Kidney epithelial cell (primary cell): ENCODE measurements around the gene ZNF670. TPM values are rescaled to one million over a fixed set of nuclear protein-coding genes. Genes with fewer than 3 reads are reported as not detected.

Experiments used
- DNase-seq: peaks from one replicate; pipeline ENCODE4 v3.0.0-alpha.2; 2010; ENCODE audit warnings: low read depth
- H3K27me3 ChIP-seq: 2 replicates; pipeline ENCODE4 v1.6.0; 2011; ENCODE audit warnings: low read length; ENCODE audit not compliant: control insufficient read depth, insufficient read depth
- H3K36me3 ChIP-seq: 2 replicates; pipeline ENCODE4 v1.5.1; 2011; ENCODE audit warnings: low read length; ENCODE audit not compliant: control insufficient read depth, insufficient read depth
- H3K4me3 ChIP-seq: 2 replicates; pipeline ENCODE4 v1.5.1; 2011; ENCODE audit warnings: low read depth, mild to moderate bottlenecking, control low read depth, low read length
- total RNA-seq: library from RNA; depleted of rRNA; stranded (reverse); fragments of >200 nt; gene quantifications from 2 replicates; pipeline ENCODE4 v1.2.3, GENCODE V29; 2015
- TF ChIP-seq, protein P1 (sequence below): IDR thresholded peaks from 2 replicates; pipeline ENCODE4 v1.5.1; 2011; ENCODE audit warnings: mild to moderate bottlenecking, moderate library complexity, low read length, control low read depth, inconsistent platforms; ENCODE audit not compliant: insufficient read depth, poor library complexity, severe bottlenecking

The ZNF670 gene
- total RNA-seq, 1 donor from 2014 or later: 5.8 TPM

DNA sequence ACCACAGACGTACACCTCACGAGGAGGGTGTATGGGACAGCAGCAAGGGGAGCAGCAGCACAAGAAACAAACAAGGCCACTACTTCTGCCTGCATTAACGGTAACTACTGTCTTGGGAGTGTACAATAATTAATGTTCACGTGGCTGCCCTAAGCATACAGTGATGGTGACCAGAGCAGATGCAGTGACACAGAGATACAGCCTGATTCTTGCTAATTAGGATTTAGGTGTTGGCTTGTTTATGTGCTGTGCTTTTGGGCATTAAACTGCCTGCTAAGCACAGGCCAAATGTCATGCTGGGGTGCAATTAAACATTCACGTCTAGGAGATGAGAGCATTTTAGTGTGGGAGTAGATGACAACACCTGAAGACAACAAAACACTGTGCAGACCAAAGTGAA lies 18.3 kb upstream of the ZNF670 start:
- no peak for DNase-seq
- Histone ChIP-seq H3K36me3 (peaks cover 1% of the 10 kb centered on the region), H3K4me3 (no peak overlapping the region), H3K27me3 (no peaks in the 10 kb centered on the region)
- TF ChIP-seq, protein P1, sequence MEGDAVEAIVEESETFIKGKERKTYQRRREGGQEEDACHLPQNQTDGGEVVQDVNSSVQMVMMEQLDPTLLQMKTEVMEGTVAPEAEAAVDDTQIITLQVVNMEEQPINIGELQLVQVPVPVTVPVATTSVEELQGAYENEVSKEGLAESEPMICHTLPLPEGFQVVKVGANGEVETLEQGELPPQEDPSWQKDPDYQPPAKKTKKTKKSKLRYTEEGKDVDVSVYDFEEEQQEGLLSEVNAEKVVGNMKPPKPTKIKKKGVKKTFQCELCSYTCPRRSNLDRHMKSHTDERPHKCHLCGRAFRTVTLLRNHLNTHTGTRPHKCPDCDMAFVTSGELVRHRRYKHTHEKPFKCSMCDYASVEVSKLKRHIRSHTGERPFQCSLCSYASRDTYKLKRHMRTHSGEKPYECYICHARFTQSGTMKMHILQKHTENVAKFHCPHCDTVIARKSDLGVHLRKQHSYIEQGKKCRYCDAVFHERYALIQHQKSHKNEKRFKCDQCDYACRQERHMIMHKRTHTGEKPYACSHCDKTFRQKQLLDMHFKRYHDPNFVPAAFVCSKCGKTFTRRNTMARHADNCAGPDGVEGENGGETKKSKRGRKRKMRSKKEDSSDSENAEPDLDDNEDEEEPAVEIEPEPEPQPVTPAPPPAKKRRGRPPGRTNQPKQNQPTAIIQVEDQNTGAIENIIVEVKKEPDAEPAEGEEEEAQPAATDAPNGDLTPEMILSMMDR: no peak

DNA sequence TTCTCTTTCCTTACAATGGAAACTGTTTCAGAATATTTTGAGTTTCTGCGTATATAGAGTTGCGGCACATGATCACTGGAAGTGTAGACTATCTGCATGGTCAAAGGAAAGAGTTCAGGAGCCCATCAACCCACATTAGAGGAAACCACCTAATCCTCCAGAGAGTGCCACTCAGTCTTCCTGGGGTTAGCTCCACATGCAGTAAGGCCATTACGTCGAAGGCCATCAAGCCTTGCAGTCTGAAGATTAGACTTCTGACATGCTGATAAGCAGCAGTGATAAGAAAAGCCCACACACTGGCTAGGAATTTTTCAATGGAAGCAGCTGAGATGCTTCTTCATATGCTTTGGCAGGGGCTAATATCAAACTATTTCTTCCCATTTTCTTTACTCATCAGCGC lies 17.9 kb upstream of the ZNF670 start:
- Histone ChIP-seq H3K4me3 (no peak overlapping the region), H3K27me3 (no peaks in the 10 kb centered on the region), H3K36me3 (peaks cover 1% of the 10 kb centered on the region)
- no peak for DNase-seq
- TF ChIP-seq, protein P1: no peak

DNA sequence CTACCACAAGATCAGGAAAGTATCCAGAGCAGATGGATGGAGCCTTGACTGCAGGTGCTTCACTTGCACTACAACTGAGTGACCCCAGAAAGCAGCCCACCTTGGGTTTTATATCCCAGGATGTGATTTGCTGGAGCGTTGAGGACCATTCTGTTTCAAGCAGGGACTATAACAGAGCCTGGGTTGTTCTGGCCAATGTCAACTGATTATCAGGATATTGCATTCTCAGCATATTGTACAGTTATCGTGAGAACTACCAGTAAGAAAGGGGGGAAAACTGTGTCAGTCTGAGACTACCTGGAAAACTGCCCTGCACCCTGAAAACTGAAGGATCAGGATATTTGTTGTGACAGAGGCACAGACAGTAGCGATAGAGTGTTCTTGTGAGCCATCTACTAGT lies 17.5 kb upstream of the ZNF670 start:
- TF ChIP-seq, protein P1: no peak
- DNase-seq: no peak
- Histone ChIP-seq H3K27me3 (no peaks in the 10 kb centered on the region), H3K36me3 (peaks cover 1% of the 10 kb centered on the region), H3K4me3 (no peak overlapping the region)

DNA sequence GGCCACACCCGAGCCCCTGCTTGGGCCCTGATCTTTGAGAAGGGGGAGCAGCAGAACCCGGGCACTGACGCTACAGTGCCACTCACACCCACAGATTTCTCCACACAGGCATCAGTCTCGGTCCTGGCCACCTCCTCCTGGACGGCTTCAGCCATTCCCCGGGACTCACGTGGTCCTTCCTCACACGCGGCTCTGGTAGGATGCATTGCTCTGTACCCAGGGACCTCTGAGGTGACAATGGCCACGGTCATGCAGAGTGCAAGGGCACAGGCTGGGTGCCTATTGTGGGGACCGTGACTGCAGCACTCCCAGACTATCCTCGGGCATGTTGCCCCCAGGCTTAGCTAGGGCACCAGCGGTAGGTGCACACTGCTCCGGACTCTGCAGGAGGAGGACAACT lies 11.8 kb upstream of the ZNF670 start:
- no peak for DNase-seq
- TF ChIP-seq, protein P1: no peak
- H3K36me3 ChIP-seq: no peaks in the 10 kb centered on the region
- H3K4me3 ChIP-seq: no peak overlapping the region
- no peaks in the 10 kb centered on the region for H3K27me3 ChIP-seq

DNA sequence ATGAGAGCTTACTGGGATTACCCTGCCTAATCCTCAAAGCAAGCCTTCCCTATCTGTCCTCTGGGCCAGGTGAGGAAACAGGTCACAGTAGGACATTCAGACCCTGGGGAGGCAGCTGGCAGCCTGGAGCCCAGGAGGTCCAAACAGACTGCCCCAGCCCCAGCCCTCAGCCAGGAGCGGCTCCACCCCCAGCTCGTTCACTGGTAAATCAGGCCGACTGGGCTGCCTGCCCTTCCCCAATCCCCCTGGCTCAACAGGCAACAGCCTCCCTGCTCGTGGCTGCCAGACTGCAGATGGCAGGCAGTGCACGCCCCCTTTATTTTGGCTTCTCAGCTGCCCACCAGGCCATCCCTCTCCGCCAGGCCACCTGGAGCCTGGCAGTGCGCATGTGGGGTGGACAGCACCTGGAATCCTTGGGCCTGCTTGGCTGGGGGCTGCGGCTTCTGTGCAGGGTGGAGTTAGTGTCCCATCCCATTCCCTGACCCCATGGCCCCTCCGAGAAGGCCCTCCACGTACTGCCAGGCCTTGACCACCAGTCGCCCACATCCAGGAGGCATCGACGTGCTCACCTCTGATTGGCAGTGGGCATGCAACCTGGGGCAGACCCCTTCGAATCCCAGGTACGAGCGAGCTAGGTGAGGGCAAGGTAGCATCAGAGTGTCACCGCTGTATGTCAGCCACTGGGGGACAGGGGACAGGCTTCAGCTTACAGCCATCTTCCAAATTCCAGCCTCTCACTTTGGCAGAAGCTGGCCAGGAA lies 11.2 kb upstream of the ZNF670 start:
- TF ChIP-seq, protein P1: no peak
- DNase-seq: no peak
- Histone ChIP-seq H3K27me3 (no peaks in the 10 kb centered on the region), H3K4me3 (no peak overlapping the region), H3K36me3 (no peaks in the 10 kb centered on the region)

DNA sequence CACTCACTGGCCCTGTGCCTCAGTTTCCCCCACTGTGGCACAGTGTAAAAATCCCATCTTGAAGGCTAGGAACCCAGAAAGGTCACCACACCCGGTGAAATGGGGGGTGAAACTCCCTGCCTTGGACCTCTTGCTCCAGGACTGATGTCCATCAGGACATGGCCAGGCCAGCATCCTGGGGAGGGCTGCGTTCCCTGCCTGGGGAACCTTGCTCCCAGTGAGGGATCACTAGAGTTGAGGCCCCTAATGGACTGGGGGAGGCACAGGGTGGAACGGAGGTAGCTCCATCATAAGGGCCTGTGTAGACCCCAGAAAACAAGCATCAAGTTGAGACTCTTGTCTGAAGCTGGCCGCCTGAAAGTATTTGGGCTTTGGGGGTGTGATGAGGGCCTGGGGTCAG lies 10.4 kb upstream of the ZNF670 start:
- no peak overlapping the region for H3K4me3 ChIP-seq
- H3K36me3 ChIP-seq: no peaks in the 10 kb centered on the region

More for the DNA sequence above, 10.4 kb upstream of the ZNF670 start:
- no peaks in the 10 kb centered on the region for H3K27me3 ChIP-seq
- no peak for DNase-seq
- TF ChIP-seq, protein P1: no peak
